H9 (cell line): ENCODE results near the gene SLC49A4. TPM values are rescaled to one million over a fixed set of nuclear protein-coding genes. Genes with fewer than 3 reads are reported as not detected.

ENCODE experiments used
- DNase-seq: peaks from one replicate; pipeline ENCODE4 v3.0.0-alpha.2; 2017
- H2AFZ ChIP-seq: one replicate; pipeline ENCODE4 v1.6.1; 2013; ENCODE audit warnings: mild to moderate bottlenecking, low read length, control low read depth, moderate library complexity
- H2AK5ac ChIP-seq: 2 replicates; pipeline ENCODE4 v1.6.1; 2013; ENCODE audit warnings: low read length, control low read depth, mixed read lengths; ENCODE audit not compliant: insufficient read length
- H2BK120ac ChIP-seq: one replicate; pipeline ENCODE4 v1.6.1; 2013; ENCODE audit warnings: low read depth, mild to moderate bottlenecking, low read length, control low read depth, inconsistent platforms; ENCODE audit not compliant: poor library complexity, severe bottlenecking
- H2BK12ac ChIP-seq: 2 replicates; pipeline ENCODE4 v1.6.1; 2013; ENCODE audit warnings: low read length, control low read depth, mixed read lengths, low read depth; ENCODE audit not compliant: insufficient read length
- H2BK15ac ChIP-seq: 2 replicates; pipeline ENCODE4 v1.6.1; 2013; ENCODE audit warnings: low read depth, low read length, control low read depth
- H2BK20ac ChIP-seq: one replicate; pipeline ENCODE4 v1.6.1; 2013; ENCODE audit warnings: low read depth, mild to moderate bottlenecking, low read length, control low read depth, inconsistent platforms; ENCODE audit not compliant: poor library complexity, severe bottlenecking
- H2BK5ac ChIP-seq: 2 replicates; pipeline ENCODE4 v1.6.1; 2013; ENCODE audit warnings: low read length, control low read depth, mixed read lengths; ENCODE audit not compliant: insufficient read length
- H3K14ac ChIP-seq: 2 replicates; pipeline ENCODE4 v1.6.1; 2013; ENCODE audit warnings: low read length, control low read depth; ENCODE audit not compliant: insufficient read depth
- H3K18ac ChIP-seq: 2 replicates; pipeline ENCODE4 v1.6.1; 2013; ENCODE audit warnings: low read depth, mild to moderate bottlenecking, mixed read lengths, low read length, control low read depth; ENCODE audit not compliant: insufficient read length
- H3K23ac ChIP-seq: 2 replicates; pipeline ENCODE4 v1.6.1; 2013; ENCODE audit warnings: low read length, control low read depth, mixed read lengths, low read depth; ENCODE audit not compliant: insufficient read length
- H3K23me2 ChIP-seq: 2 replicates; pipeline ENCODE4 v1.6.1; 2013; ENCODE audit warnings: low read depth, mild to moderate bottlenecking, mixed read lengths, low read length, control low read depth; ENCODE audit not compliant: insufficient read length, poor library complexity, severe bottlenecking
- H3K27ac ChIP-seq: 2 replicates; pipeline ENCODE4 v1.5.1; 2013; ENCODE audit warnings: low read length, control low read depth, mixed read lengths, low read depth; ENCODE audit not compliant: insufficient read length
- H3K27me3 ChIP-seq: 2 replicates; pipeline ENCODE4 v1.6.1; 2013; ENCODE audit warnings: low read length, control low read depth, inconsistent platforms; ENCODE audit not compliant: insufficient read depth
- H3K4ac ChIP-seq: 2 replicates; pipeline ENCODE4 v1.6.1; 2013; ENCODE audit warnings: low read depth, mild to moderate bottlenecking, control low read depth, inconsistent platforms, low read length, moderate library complexity
- H3K4me1 ChIP-seq: 2 replicates; pipeline ENCODE4 v1.6.1; 2013; ENCODE audit warnings: low read length, control low read depth, inconsistent platforms; ENCODE audit not compliant: insufficient read depth
- H3K4me2 ChIP-seq: 2 replicates; pipeline ENCODE4 v1.6.1; 2013; ENCODE audit warnings: low read length, control low read depth, mixed read lengths; ENCODE audit not compliant: insufficient read length, insufficient read depth
- H3K56ac ChIP-seq: 2 replicates; pipeline ENCODE4 v1.6.1; 2013; ENCODE audit warnings: low read depth, mild to moderate bottlenecking, mixed read lengths, low read length, control low read depth; ENCODE audit not compliant: insufficient read length
- H3K79me1 ChIP-seq: 2 replicates; pipeline ENCODE4 v1.6.1; 2013; ENCODE audit warnings: low read depth, mild to moderate bottlenecking, moderate library complexity, low read length, control low read depth, inconsistent platforms; ENCODE audit not compliant: insufficient read depth, poor library complexity, severe bottlenecking
- H3K79me2 ChIP-seq: 2 replicates; pipeline ENCODE4 v1.6.1; 2013; ENCODE audit warnings: low read length, control low read depth, inconsistent platforms; ENCODE audit not compliant: insufficient read depth
- H3K9ac ChIP-seq: 2 replicates; pipeline ENCODE4 v1.6.1; 2013; ENCODE audit warnings: low read length, control low read depth, mixed read lengths; ENCODE audit not compliant: insufficient read length; ENCODE audit errors: extremely low read depth
- H3K9me3 ChIP-seq: one replicate; pipeline ENCODE4 v1.6.1; 2013; ENCODE audit warnings: low read depth, low read length, inconsistent platforms; ENCODE audit not compliant: control insufficient read depth
- H3T11ph ChIP-seq: one replicate; pipeline ENCODE4 v1.6.1; 2013; ENCODE audit warnings: mild to moderate bottlenecking, low read length, control low read depth, inconsistent platforms
- H4K20me1 ChIP-seq: one replicate; pipeline ENCODE4 v1.6.1; 2013; ENCODE audit not compliant: control insufficient read depth, insufficient read length, insufficient read depth
- H4K5ac ChIP-seq: 2 replicates; pipeline ENCODE4 v1.6.1; 2013; ENCODE audit warnings: low read depth, mild to moderate bottlenecking, mixed read lengths, low read length, control low read depth; ENCODE audit not compliant: insufficient read length
- H4K8ac ChIP-seq: replicated peaks from 2 replicates; pipeline ENCODE4 v1.6.1; 2013; ENCODE audit warnings: low read length, control low read depth, mixed read lengths, low read depth; ENCODE audit not compliant: insufficient read length
- H4K91ac ChIP-seq: 2 replicates; pipeline ENCODE4 v1.6.1; 2013; ENCODE audit warnings: low read depth, mild to moderate bottlenecking, moderate library complexity, mixed read lengths, low read length, control low read depth; ENCODE audit not compliant: insufficient read length
- H3K27ac Mint-ChIP-seq, 3 experiments: 2 replicates in 2 of 3; 3 replicates in 1 of 3; pipeline ENCODE4 v1.8.0; 2020 to 2021; ENCODE audit warnings: mixed read lengths in 3 of 3, mild to moderate bottlenecking in 1 of 3, moderate library complexity in 1 of 3
- H3K27me3 Mint-ChIP-seq: 2 replicates; pipeline ENCODE4 v1.8.0; 2021; ENCODE audit warnings: low read depth, mild to moderate bottlenecking, moderate library complexity, mixed read lengths
- H3K36me3 Mint-ChIP-seq, 3 experiments: 2 replicates in 2 of 3; 3 replicates in 1 of 3; pipeline ENCODE4 v1.8.0; 2020 to 2021; ENCODE audit warnings: low read depth in 3 of 3, mixed read lengths in 3 of 3; ENCODE audit not compliant: insufficient read depth in 1 of 3
- H3K4me1 Mint-ChIP-seq, 2 experiments: 2 replicates each; pipeline ENCODE4 v1.8.0; 2020; ENCODE audit warnings: mixed read lengths in 2 of 2
- H3K4me3 Mint-ChIP-seq, 2 experiments: 2 replicates in 1 of 2; 3 replicates in 1 of 2; pipeline ENCODE4 v1.8.0; 2020 to 2021; ENCODE audit warnings: mild to moderate bottlenecking in 2 of 2, mixed read lengths in 2 of 2, moderate library complexity in 1 of 2
- H3K9me3 Mint-ChIP-seq, 2 experiments: 2 replicates in 1 of 2; 3 replicates in 1 of 2; pipeline ENCODE4 v1.8.0; 2020; ENCODE audit warnings: mild to moderate bottlenecking in 2 of 2, mixed read lengths in 2 of 2, moderate library complexity in 1 of 2
- WGBS: extraction: QIAGEN DNeasy Blood & Tissue Kit; methylation state at CpG from one replicate; pipeline ENCODE4 v1.1.7; 2013; ENCODE audit warnings: missing lambda C conversion rate, low lambda C conversion rate, mixed read lengths; ENCODE audit not compliant: insufficient read length; ENCODE audit errors: extremely low coverage; 5-methylcytosine and 5-hydroxymethylcytosine counted together
- total RNA-seq: library from RNA; stranded (reverse); gene quantifications from 2 replicates; pipeline ENCODE4 v1.2.1, GENCODE V29; 2021
- TF ChIP-seq, protein P1 (sequence below): fragments of 200-600 bp; sonication (generic); conservative IDR thresholded peaks from 3 replicates; pipeline ENCODE4 v1.8.0; 2021; ENCODE audit warnings: antibody characterized with exemption, mild to moderate bottlenecking

Gene SLC49A4
- total RNA-seq, 1 experiment from 2014 or later: 10.7 TPM

DNA sequence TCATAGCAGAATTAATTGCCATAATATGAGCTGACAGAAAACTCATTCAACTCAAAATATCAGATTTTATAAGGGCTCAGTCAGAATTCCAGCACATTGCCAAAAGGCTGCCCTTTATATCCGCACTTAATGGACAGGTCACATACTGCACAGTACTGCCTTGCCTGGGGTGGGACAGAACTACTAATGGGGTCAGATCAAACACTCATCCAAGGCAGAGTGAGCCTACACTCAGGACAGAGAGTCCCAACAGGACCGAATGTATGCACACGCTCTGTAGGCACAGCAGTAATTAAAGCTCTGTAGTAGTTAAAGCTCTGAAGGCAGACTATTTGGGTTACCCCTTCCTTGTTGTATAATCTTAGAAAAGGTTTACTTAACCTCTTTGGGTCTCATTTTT is 28.4 kb upstream of the SLC49A4 start:
- H3K27me3 ChIP-seq: no peaks in the 10 kb centered on the region
- no peak overlapping the region for H4K8ac ChIP-seq
- no peak overlapping the region for H2BK12ac ChIP-seq
- H3K9ac ChIP-seq: no peak overlapping the region
- Mint-ChIP-seq H3K4me3 (no peak overlapping the region), H3K9me3 (no peaks in the 10 kb centered on the region), H3K27me3 (no peaks in the 10 kb centered on the region), H3K36me3 (peaks cover 0 to 6% (median 0%) of the 10 kb centered on the region in 3 experiments; a peak in 2 of 7 replicates), H3K4me1 (peaks cover 0 to 11% of the 10 kb centered on the region in 2 experiments; a peak in 3 of 4 replicates), H3K27ac (no peak overlapping the region)
- no peaks in the 10 kb centered on the region for H3K79me1 ChIP-seq
- no peak overlapping the region for H2AK5ac ChIP-seq
- H4K20me1 ChIP-seq: no peaks in the 10 kb centered on the region
- no peak overlapping the region for H3K14ac ChIP-seq
- H2BK15ac ChIP-seq: no peak overlapping the region
- no peak overlapping the region for H3T11ph ChIP-seq
- no peaks in the 10 kb centered on the region for H3K4me1 ChIP-seq
- no peaks in the 10 kb centered on the region for H3K9me3 ChIP-seq
- H3K56ac ChIP-seq: no peak overlapping the region
- no peak overlapping the region for H4K5ac ChIP-seq
- DNase-seq: no peak
- no peak overlapping the region for H2BK120ac ChIP-seq
- H3K23ac ChIP-seq: no peak overlapping the region
- no peak overlapping the region for H3K18ac ChIP-seq
- no peak overlapping the region for H3K27ac ChIP-seq
- no peak overlapping the region for H2AFZ ChIP-seq
- H3K4me2 ChIP-seq: no peak overlapping the region
- H2BK5ac ChIP-seq: no peak overlapping the region
- TF ChIP-seq, protein P1, sequence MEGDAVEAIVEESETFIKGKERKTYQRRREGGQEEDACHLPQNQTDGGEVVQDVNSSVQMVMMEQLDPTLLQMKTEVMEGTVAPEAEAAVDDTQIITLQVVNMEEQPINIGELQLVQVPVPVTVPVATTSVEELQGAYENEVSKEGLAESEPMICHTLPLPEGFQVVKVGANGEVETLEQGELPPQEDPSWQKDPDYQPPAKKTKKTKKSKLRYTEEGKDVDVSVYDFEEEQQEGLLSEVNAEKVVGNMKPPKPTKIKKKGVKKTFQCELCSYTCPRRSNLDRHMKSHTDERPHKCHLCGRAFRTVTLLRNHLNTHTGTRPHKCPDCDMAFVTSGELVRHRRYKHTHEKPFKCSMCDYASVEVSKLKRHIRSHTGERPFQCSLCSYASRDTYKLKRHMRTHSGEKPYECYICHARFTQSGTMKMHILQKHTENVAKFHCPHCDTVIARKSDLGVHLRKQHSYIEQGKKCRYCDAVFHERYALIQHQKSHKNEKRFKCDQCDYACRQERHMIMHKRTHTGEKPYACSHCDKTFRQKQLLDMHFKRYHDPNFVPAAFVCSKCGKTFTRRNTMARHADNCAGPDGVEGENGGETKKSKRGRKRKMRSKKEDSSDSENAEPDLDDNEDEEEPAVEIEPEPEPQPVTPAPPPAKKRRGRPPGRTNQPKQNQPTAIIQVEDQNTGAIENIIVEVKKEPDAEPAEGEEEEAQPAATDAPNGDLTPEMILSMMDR: no peak
- no peaks in the 10 kb centered on the region for H3K23me2 ChIP-seq
- H4K91ac ChIP-seq: no peak overlapping the region
- H3K79me2 ChIP-seq: no peaks in the 10 kb centered on the region
- H2BK20ac ChIP-seq: no peak overlapping the region
- WGBS: no CpG with 5 or more reads among the region's 3 CpGs
- H3K4ac ChIP-seq: no peak overlapping the region
